Left lung (tissue), 10 donors: ENCODE data around the gene CNDP2. TPM values are rescaled to one million over a fixed set of nuclear protein-coding genes. Genes with fewer than 3 reads are reported as not detected.

Experiments used
- ATAC-seq: fragments of 200-7000 bp; cut with Tn5 transposase; one replicate; pipeline ENCODE4 v1.9.1; 2020; ENCODE audit warnings: moderate library complexity
- DNase-seq, 4 donors: peaks; one replicate each; pipeline ENCODE4 v3.0.0-alpha.2; 2013 to 2020
- H3K27ac ChIP-seq, 2 donors: fragments of 200-600 bp; sonication (generic) in 1 of 2; one replicate each; pipeline versions ENCODE4 v1.5.0 to v1.8.0; 2020 to 2021
- H3K27me3 ChIP-seq, 2 donors: fragments of 200-600 bp; sonication (generic) in 1 of 2; one replicate each; pipeline versions ENCODE4 v1.5.0 to v1.8.0; 2020 to 2021
- H3K36me3 ChIP-seq, 2 donors: fragments of 200-600 bp; sonication (generic) in 1 of 2; one replicate each; pipeline versions ENCODE4 v1.5.0 to v1.8.0; 2020 to 2021
- H3K4me1 ChIP-seq, 2 donors: fragments of 200-600 bp; one replicate each; pipeline ENCODE4 v1.8.0; 2021
- H3K4me3 ChIP-seq, 2 donors: fragments of 200-600 bp; sonication (generic) in 1 of 2; one replicate each; pipeline versions ENCODE4 v1.5.0 to v1.8.0; 2020 to 2021; ENCODE audit warnings: mild to moderate bottlenecking in 1 of 2
- H3K9me3 ChIP-seq, 2 donors: fragments of 200-600 bp; sonication (generic) in 1 of 2; one replicate each; pipeline versions ENCODE4 v1.5.0 to v1.8.0; 2020 to 2021
- CTCF ChIP-seq, 2 donors: fragments of 200-600 bp; sonication (generic) in 1 of 2; IDR thresholded peaks; one replicate each; pipeline versions ENCODE4 v1.5.0 to v1.8.0; 2021; ENCODE audit warnings: antibody characterized with exemption in 2 of 2
- intact Hi-C, 2 donors: fragments of 100-400 bp; cut with DNase I; formaldehyde crosslinking; loops; one replicate each; pipeline versions ENCODE4 v1.11.2 to v1.14.2; 2022
- polyA plus RNA-seq, 6 donors: library from polyadenylated mRNA; unstranded; fragments of 120-200 nt; gene quantifications; one replicate each; pipeline ENCODE4 v1.2.1, GENCODE V29; 2013; ENCODE audit not compliant: insufficient read length in 6 of 6
- total RNA-seq, 2 donors: library from RNA; stranded (reverse); fragmentation: NEBNext Ultra II Directional; extraction: Animal tissue kit (Norgen Biotek cat#: 25700); gene quantifications; one replicate each; pipeline ENCODE4 v1.2.1, GENCODE V29; 2021
- donor health status: DM: no; HTN: yes; CAD: no.
- donor health status: DM: no; HTN: no; CAD: no.

The CNDP2 gene
- total and polyA plus RNA-seq, 8 donors, result 108 to 301 (median 129) TPM

DNA sequence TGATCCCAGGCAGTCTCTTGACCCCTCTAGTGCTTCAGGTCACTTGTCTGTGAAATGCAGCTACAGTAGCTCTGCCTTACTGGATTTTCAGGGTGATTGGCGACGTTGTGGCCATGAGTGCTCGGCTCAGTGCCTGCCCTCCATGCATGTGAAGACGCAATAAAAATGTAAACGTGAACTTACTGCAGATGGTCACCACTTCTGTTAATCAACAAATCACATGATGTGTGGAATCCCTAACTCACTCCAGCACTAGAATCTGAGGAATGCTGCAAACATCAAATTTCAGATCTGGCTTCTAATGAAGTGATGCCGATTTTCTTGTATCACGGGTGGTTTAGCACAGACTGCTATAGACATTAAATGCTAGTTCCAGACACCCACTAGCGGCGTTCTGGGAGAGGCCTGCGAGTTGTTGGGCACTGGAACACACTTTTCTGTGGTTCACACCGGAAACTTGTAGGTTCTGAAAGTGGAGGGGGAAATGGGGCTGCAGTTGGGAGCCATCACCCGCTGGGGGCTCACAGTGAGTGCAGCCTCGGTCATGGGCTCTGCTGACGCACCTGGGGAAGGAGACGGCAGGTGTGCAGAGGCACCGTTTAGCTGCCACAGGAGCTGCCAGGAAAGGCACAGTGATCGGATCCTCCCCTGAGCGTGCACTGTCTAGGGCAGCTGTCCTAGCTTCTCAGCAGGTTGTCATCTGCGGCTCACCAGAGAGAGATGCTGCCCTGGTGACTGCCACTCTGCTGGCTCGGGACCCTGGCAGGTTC is 44.7 kb downstream of the CNDP2 start:
- Histone ChIP-seq H3K9me3 (no peaks in the 10 kb centered on the region), H3K27ac (no peak overlapping the region), H3K4me1 (no peaks in the 10 kb centered on the region), H3K27me3 (no peaks in the 10 kb centered on the region), H3K4me3 (no peak overlapping the region), H3K36me3 (no peaks in the 10 kb centered on the region)
- TF ChIP-seq CTCF (IDR thresholded peaks at IDR 0.05), result no peak
- no peak for DNase-seq
- intact Hi-C loops, result no loop called here
- no peak for ATAC-seq

DNA sequence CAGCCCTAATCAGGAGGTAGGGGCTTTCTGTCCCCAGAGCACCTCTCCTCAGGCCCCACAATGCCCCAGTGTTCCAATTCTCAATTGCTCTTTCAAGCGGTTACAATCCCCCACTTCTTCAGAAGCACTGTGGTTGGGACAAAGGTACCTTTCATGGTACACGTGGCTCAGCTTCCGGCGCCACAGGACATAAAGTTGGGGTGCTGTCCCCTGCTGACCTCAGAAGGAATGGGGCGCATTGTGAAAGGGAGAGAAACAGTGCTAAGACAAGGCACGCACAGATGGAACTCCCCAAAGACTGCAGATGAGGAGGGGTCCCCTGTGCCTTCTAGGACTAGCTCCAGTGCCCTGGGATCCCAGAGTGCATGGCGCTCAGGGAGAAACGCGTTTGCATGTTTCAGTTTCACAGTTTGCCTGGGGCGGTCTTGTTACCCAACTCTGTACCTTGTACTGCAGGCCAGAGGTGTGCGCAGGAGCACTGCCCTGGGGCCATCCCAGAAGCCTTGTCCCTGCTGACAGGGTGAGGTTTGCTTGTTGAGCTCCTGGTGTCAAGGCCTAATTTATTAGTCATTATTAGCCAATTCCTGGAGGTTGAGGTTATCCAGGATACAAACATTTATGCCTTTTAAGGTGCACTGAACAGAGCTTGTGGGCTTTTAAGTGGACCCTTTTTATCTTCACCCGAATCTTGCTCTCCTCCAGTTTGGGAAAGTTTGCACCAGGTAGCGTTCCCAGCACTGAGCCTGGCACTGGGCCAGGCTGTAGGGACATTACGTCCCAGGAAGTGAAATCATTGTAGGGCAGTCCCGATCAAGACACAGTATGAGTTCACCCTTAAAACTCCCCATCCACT is 45.8 kb downstream of the CNDP2 start:
- peak in 1 of 4 donors; percentile 34 for DNase-seq
- Histone ChIP-seq H3K27ac (no peak overlapping the region), H3K27me3 (no peaks in the 10 kb centered on the region), H3K4me3 (no peak overlapping the region), H3K9me3 (no peaks in the 10 kb centered on the region), H3K36me3 (no peaks in the 10 kb centered on the region), H3K4me1 (peaks cover 0 to 7% of the 10 kb centered on the region in 2 donors)
- intact Hi-C loops, result no loop called here
- ATAC-seq, result peak; percentile 25
- no peak for TF ChIP-seq CTCF (IDR thresholded peaks at IDR 0.05)

DNA sequence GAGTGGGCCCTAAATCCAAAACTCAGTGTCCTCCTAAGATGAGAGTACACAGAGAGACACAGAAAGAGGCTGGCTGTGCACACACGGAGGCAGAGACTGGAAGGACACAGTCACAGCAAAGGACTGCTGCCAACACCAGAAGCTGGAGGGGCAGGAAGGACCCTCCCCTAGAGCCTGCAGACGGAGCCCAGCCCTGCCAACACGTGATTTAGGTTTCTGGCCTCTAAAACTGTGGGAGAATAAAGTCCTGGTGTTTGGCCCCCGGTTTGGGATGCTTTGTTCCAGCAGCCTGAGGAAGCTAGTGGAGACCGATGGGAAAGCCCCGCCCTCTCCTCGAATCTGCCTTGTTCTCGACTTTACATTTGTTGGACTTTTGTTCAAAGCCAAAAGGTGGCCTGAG is 48.7 kb downstream of the CNDP2 start:
- Histone ChIP-seq H3K9me3 (peaks cover 0 to 14% of the 10 kb centered on the region in 2 donors), H3K27ac (no peak overlapping the region), H3K36me3 (no peaks in the 10 kb centered on the region), H3K4me3 (no peak overlapping the region), H3K4me1 (peaks cover 0 to 12% of the 10 kb centered on the region in 2 donors), H3K27me3 (no peaks in the 10 kb centered on the region)
- TF ChIP-seq CTCF (IDR thresholded peaks at IDR 0.05), result no peak
- ATAC-seq, result no peak
- DNase-seq, result no peak
- intact Hi-C loops, result no loop called here

DNA sequence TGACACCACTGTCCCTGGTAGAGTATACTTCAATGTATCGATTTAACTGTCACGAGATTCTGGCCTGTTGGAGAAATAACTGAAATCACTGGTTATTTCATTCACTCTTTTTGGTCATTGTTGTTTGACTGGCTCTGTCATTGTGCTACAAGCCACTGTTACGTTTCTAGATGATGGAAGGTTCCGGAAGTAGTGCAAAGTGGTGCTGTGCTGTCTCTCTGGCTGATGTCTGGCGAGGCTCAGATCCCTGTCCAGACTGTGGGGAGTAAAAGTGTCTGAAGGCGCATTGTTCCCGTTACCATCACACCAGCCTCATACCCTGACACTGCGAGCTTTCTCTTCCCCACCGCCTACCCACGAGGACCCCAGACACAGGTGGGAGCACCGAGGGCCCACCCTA is 49.8 kb downstream of the CNDP2 start:
- intact Hi-C loops, result no loop called here
- ATAC-seq, result no peak

More for the DNA sequence above, 49.8 kb downstream of the CNDP2 start:
- Histone ChIP-seq H3K36me3 (no peaks in the 10 kb centered on the region), H3K4me3 (no peak overlapping the region), H3K27me3 (no peaks in the 10 kb centered on the region), H3K27ac (peak overlapping the region in 1 of 2 donors; percentile 61), H3K4me1 (peaks cover 0 to 12% of the 10 kb centered on the region in 2 donors), H3K9me3 (peaks cover 0 to 19% of the 10 kb centered on the region in 2 donors)
- no peak for DNase-seq
- no peak for TF ChIP-seq CTCF (IDR thresholded peaks at IDR 0.05)
